Omental fat pad (tissue), 4 donors: ENCODE results near the gene GLRA1. TPM values are rescaled to one million over a fixed set of nuclear protein-coding genes. Genes with fewer than 3 reads are reported as not detected.

ENCODE experiments used
- ATAC-seq: fragments of 150-250 bp; one replicate; pipeline ENCODE4 v1.9.1; 2016; ENCODE audit warnings: mild to moderate bottlenecking, moderate library complexity; ENCODE audit not compliant: low FRiP score
- DNase-seq: peaks from one replicate; pipeline ENCODE4 v3.0.0-alpha.2; 2019; ENCODE audit warnings: low spot score
- small RNA-seq: library from RNA; depleted of rRNA; stranded (forward); fragments of <200 nt; gene quantifications from one replicate; pipeline ENCODE3, GENCODE V24; 2016
- total RNA-seq, 4 donors: library from RNA; depleted of rRNA; stranded (reverse); fragments of >200 nt; gene quantifications; one replicate each; pipeline ENCODE4 v1.1.0, GENCODE V29; 2016
- TF ChIP-seq, protein P1 (sequence below), 3 donors: fragments of 450-650 bp; IDR thresholded peaks; one replicate each; pipeline ENCODE4 v1.5.1; 2016 to 2017; ENCODE audit warnings: antibody characterized with exemption in 3 of 3, mild to moderate bottlenecking in 3 of 3, moderate library complexity in 2 of 3

Gene GLRA1
- total RNA-seq, 4 donors from 2014 or later, result not detected

GRCh38 chr5:151772846-151773561 is 151.6 kb downstream of the GLRA1 start:
- DNase-seq (no peak), ATAC-seq (no peak)
- TF ChIP-seq, protein P1, sequence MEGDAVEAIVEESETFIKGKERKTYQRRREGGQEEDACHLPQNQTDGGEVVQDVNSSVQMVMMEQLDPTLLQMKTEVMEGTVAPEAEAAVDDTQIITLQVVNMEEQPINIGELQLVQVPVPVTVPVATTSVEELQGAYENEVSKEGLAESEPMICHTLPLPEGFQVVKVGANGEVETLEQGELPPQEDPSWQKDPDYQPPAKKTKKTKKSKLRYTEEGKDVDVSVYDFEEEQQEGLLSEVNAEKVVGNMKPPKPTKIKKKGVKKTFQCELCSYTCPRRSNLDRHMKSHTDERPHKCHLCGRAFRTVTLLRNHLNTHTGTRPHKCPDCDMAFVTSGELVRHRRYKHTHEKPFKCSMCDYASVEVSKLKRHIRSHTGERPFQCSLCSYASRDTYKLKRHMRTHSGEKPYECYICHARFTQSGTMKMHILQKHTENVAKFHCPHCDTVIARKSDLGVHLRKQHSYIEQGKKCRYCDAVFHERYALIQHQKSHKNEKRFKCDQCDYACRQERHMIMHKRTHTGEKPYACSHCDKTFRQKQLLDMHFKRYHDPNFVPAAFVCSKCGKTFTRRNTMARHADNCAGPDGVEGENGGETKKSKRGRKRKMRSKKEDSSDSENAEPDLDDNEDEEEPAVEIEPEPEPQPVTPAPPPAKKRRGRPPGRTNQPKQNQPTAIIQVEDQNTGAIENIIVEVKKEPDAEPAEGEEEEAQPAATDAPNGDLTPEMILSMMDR (IDR thresholded peaks at IDR 0.05), result no peak

Small RNA genes within 50 kb of the gene (small RNA-seq; reads per million reads assigned to genes)
- gene RNA5SP198, result not detected

Other genes starting within 250 kb of the GLRA1 start
- 1,000 to 10,000 TPM in 1 of 4 donors, 100 to 1,000 TPM in 3; 579 to 1,303 (median 656) TPM for gene SPARC, start 237.9 kb downstream of the GLRA1 start, total RNA-seq
- 100 to 1,000 TPM in 2 of 4 donors, 10 to 100 TPM in 2; 81.5 to 162 (median 109) TPM for gene ATOX1, start 166.2 kb downstream of the GLRA1 start, total RNA-seq
- 100 to 1,000 TPM; 110 to 180 (median 114) TPM for gene G3BP1, start 152.9 kb downstream of the GLRA1 start, total RNA-seq